HS-5 (cell line): Measurements from ENCODE around the gene TGM2.

Experiments used
- DNase-seq: peaks from one replicate; pipeline ENCODE4 v3.0.0-alpha.2; 2012; ENCODE audit warnings: low read depth

TGM2 gene

GRCh38 chr20:38144598-38144973, 20.5 kb downstream of the TGM2 start:
- no peak for DNase-seq

GRCh38 chr20:38143646-38144554, 21.2 kb downstream of the TGM2 start:
- DNase-seq = peak; percentile 79

- DNase-seq = no peak
Measured at GRCh38 chr20:38143238-38143645, 21.8 kb downstream of the TGM2 start.

GRCh38 chr20:38141889-38142494, 23.1 kb downstream of the TGM2 start:
- no peak for DNase-seq

- no peak for DNase-seq
Measured at GRCh38 chr20:38141204-38141888, 23.7 kb downstream of the TGM2 start.

- DNase-seq = no peak
Measured at GRCh38 chr20:38139977-38140753, 24.9 kb downstream of the TGM2 start.

GRCh38 chr20:38139156-38139912, 25.7 kb downstream of the TGM2 start:
- DNase-seq = no peak

- DNase-seq = no peak
Measured at GRCh38 chr20:38138086-38138778, 26.8 kb downstream of the TGM2 start.

- DNase-seq = no peak
Measured at GRCh38 chr20:38137441-38138037, 27.5 kb downstream of the TGM2 start.

GRCh38 chr20:38136421-38137245, 28.4 kb downstream of the TGM2 start:
- DNase-seq = no peak

- no peak for DNase-seq
Measured at GRCh38 chr20:38135651-38136420, 29.2 kb downstream of the TGM2 start.

GRCh38 chr20:38135271-38135650, 29.8 kb downstream of the TGM2 start:
- no peak for DNase-seq

GRCh38 chr20:38134427-38135270, 30.4 kb downstream of the TGM2 start:
- DNase-seq = no peak

- DNase-seq = no peak
Measured at GRCh38 chr20:38133680-38134426, 31.2 kb downstream of the TGM2 start.

GRCh38 chr20:38132910-38133501, 32.1 kb downstream of the TGM2 start:
- DNase-seq = no peak

GRCh38 chr20:38132156-38132909, 32.7 kb downstream of the TGM2 start:
- no peak for DNase-seq
